Amniotic stem cell (primary cell): ENCODE results near the gene ENSA.
"Not testable (repeated sequence)": the region's sequence is repeated elsewhere in the genome, so short reads cannot be mapped to it uniquely, and the experiment has no call there.

Experiments
- DNase-seq: peaks from one replicate; lab custom pipeline; 2025; lab: John Stamatoyannopoulos, UW

The ENSA gene, protein sequence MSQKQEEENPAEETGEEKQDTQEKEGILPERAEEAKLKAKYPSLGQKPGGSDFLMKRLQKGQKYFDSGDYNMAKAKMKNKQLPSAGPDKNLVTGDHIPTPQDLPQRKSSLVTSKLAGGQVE

DNA sequence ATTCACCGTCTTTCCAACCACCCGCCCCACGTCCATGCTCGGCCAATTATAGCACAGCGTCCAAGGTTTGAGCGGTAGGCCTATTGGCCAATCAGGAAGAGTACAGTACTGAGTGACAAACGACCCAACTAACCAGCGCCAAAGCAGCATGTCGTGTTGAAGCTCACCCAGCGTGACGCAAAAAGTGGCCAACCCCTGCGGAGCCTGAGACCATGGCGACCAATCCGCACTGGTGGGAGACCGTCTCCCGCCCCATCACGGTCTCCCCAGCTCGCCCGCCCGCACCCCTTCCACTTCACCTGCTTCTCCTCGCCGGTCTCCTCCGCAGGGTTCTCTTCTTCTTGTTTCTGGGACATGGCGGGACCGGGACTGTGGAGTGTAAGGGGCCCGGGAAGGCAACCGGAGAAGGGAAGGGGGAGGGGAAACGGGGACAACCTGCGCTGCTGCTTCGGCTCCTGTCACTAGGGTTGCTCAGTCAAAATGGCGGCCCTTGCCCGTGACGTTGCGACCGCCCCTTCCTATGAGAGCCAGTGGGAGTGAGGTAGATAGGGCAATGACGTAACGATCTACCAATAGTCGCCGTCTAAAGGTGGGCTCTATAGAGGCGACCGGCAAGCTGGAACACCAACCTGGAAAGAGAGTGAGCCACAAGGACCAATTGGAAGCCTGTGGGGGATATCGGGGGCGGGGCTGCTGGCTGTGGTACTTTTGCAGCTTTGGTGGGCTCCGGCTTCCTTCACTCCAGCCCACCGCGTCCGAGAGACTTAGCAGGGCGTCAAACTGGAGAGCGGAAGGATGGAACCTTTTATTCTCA, at the start of gene ENSA:
Gene ENSA, minus strand, starts transcription at position 498 of the 814 bp plus-strand sequence. Its CDS starts 142 bp downstream, at position 356.
- DNase-seq = peak; percentile 97

DNA sequence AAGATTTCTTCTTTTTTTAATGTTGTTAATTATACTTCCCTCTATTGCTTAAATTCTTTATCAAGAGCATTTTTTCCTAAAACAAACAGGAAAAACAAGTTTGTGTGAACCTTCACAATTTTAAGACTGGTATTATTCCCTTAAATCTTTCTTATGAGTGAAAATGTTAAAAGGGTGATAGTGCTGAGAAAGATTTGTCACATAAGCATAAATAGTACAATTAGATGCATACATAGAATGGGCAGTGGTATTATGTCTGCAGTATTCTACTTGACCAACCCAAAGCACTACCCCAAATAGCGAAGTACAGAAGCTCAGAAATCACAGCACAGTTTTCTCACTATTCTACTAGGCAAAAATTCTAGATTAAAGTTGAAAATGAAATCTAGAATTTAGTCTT, 49.6 kb upstream of the ENSA start:
- no peak for DNase-seq

DNA sequence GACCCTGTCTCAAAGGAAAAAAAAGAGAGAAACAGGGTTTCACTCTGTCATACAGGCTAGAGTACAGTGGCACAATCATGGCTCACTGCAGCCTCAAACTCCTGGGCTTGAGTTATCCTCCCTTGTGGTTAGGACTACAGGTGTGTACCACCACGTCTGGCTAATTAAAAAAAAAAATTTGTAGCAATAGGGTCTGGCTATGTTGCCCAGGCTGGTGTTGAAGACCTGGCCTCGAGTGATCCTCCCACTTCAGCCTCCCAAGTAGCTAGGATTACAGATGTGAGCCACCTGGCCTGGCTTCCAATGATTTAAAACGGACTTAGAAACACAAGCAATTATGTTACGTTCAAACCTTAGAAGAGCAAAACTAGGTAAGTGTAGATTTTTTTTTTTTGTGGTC, 45.5 kb upstream of the ENSA start:
- DNase-seq = no peak

DNA sequence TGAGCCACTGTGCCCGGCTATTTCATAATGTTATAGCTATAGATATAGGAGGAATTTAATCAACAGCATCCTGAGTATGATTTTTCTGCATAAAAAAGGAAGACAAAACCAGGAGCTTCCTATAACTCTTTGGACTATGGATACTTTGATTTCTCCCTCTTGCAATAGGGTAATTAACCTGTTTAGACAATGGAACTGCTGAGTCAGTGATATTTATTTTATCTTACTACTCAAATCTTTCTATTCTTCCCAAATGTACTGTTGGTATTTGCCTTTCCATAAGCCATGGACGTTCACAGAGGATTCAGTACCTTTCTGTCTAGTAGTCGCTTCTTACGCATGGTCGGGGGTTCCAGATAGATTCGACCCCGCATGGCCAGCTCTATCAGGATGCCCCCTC, 33.9 kb upstream of the ENSA start:
- DNase-seq = no peak

DNA sequence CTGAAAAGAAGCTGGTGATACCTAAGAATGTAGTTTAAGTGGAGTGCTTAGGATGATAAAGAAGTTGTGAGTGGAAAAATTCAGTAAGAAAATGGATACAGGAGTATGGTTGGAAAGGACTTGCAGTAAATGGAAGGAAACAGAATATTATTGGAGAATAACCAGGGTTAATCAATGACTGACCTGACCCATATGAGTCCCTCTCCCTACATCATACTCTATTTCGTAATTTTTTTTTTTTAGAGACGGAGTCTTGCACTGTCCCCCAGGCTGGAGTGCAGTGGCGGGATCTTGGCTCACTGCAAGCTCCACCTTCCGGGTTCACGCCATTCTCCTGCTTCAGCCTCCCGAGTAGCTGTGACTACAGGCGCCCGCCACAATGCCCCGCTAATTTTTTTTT, 33.4 kb upstream of the ENSA start:
- DNase-seq = no peak

DNA sequence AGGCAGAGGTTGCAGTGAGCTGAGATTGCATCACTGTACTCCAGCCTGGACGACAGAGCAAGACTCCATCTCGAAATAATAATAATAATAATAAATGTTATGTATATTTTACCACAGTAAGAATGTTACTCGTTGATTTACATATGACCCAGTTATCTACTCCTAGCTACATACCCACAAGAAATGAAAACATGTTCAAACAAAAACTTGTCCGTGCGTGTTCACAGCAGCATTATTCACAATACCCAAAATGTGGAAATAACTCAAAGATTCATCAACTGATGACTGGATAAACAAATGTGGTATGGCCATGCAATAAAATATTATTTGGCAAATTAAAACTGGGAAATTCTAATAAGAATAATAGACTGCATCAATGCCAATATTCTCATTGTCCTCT, 31.7 kb upstream of the ENSA start:
- DNase-seq = no peak

DNA sequence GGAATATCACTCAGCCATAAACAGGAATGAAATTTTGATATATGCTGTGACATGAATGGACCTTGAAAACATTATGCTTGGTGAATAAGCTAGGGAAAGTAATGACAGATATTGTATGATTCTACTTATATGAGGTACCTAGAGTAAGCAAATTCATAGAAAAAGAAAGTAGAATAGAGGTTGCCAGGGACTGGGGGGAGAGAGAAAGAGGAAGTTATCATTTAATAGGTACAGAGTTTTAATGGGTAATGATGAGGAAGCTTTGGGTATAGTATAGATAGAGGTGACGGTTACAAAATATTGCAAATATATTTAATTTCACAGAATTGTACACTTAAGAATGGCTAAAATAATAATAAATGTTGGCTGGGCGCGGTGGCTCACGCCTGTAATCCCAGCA, 31.2 kb upstream of the ENSA start:
- no peak for DNase-seq

DNA sequence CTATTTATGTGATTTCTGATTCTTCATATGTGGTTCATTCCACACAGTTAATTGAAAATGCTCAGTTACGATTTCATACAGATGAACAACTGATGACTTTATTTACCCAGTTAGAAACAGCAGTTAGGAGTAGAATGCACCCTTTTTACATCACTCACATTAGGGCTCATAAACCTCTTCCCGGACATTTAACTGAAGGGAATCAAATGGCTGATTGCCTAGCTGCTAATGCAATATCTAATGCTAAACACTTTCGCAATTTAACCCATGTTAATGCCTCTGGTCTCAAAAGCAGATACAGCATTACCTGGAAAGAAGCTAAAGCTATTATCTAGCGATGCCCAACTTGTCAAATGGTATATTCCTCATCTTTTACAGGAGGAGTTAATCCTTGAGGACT, 27.7 kb upstream of the ENSA start:
- not testable (repeated sequence) for DNase-seq

DNA sequence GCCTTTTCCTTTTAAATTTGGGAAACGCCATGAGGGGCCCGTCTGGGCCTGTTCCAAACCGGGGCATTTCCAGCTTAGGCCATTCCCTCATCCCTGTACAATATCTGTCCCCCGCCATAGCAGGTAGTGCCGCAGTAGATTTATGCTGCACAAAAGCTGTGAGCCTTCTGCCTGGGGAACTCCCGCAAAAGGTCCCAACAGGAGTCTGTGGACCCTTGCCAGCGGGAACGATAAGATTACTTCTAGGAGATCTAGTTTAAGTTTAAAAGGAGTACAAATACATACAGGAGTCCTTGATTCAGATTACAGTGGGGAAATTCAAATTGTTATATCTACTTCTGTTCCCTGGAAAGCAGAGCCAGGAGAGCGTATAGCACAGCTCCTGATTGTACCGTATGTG, 25.2 kb upstream of the ENSA start:
- not testable (repeated sequence) for DNase-seq

DNA sequence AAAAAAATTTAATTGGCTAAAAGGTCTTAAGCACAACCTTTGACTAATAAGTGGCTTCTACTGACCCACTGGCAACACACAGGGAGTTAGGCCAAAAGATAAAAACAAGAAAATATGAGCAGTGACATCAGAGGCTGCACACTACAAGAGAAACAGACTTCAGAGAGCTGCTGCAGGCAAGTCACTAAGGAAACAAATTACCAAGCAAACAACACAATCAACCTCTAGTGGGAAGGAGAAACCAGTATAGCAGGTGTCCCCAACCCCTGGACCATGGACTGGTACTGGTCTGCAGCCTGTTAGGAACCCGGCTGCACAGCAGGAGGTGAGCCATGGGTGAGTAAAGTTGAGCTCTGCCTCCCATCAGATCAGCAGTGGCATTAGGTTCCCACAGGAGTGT, 20.8 kb upstream of the ENSA start:
- no peak for DNase-seq

DNA sequence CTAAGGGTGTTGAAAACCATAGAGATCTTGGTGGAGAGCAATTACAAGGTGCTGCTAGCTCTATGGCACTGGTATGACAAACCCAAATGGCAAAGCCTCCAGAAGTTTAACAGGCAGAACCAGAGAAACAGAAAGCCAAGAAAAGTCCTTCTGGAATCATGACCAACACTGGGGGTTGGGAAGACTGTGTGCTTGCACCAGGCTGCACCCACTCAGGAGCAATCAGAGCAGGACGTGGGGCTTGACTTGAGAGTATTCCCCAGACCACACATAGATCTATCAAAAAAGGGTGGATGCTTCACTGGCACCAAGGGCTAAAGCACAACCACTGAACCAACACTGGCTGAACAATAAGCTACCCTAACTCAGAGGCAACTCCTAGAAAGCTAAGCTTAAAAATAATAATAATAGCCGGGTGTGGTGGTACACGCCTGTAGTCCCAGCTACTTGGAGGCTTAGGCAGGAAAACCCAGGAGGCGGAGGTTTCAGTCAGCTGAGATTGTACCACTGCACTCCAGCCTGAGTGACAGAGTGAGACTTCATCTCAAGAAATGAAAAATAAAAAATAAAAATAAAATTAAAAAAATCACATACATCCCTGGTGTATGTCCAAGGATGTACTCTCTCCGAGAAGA, 20.1 kb upstream of the ENSA start:
- no peak for DNase-seq

DNA sequence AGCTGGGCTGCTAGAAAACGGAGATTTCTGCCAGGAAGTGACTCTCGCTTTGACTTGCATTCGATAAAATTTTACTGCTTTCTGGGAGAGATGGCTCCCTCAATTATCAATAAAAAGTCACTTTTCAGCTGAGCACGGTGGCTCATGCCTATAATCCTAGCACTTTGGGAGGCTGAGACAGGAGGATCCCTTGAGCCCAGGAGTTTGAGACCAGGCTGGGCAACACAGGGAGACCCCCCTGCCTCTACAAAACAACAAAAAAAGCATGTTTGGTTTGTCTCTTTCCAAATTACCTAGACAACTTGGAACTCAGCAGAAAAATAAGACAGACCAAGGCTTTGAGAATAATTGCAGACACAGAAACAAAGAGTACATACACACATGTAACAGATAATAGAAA, 12.9 kb upstream of the ENSA start:
- no peak for DNase-seq

DNA sequence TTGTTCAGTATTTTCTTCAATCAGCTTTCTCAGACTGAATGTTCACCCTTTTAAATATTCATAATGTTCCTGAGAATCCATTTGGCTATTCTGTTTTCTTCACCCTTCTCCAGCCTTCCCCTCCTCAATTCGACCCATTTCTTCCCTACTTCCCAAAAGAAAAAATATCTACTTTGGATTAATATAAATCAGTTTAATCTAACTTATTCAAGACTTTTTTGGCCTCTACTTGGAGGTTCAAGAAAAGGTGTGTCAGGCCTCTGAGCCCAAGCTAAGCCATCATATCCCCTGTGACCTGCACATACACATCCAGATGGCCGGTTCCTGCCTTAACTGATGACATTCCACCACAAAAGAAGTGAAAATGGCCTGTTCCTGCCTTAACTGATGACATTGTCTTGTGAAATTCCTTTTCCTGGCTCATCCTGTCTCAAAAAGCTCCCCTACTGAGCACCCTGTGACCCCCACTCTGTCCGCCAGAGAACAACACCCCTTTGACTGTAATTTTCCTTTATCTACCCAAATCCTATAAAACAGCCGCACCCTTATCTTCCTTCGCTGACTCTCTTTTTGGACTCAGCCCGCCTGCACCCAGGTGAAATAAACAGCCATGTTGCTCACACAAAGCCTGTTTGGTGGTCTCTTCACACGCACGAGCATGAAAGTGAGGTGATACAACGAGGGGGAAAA, 11.9 kb upstream of the ENSA start:
- not testable (repeated sequence) for DNase-seq

DNA sequence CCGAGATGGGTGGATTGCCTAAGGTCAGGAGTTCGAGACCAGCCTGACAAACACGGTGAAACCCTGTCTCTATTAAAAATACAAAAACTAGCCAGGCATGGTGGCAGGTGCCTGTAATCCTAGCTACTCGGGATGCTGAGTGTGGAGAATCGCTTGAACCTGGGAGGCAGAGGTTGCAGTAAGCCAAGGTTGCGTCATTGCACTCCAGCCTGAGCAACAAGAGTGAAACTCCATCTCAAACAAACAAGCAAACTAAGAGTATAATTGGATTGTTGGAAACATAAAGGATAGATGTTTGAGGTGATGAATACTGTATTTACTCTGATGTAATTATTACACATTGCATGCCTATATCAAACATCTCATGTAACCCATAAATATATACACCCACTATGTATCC, 9.0 kb upstream of the ENSA start:
- not testable (repeated sequence) for DNase-seq

DNA sequence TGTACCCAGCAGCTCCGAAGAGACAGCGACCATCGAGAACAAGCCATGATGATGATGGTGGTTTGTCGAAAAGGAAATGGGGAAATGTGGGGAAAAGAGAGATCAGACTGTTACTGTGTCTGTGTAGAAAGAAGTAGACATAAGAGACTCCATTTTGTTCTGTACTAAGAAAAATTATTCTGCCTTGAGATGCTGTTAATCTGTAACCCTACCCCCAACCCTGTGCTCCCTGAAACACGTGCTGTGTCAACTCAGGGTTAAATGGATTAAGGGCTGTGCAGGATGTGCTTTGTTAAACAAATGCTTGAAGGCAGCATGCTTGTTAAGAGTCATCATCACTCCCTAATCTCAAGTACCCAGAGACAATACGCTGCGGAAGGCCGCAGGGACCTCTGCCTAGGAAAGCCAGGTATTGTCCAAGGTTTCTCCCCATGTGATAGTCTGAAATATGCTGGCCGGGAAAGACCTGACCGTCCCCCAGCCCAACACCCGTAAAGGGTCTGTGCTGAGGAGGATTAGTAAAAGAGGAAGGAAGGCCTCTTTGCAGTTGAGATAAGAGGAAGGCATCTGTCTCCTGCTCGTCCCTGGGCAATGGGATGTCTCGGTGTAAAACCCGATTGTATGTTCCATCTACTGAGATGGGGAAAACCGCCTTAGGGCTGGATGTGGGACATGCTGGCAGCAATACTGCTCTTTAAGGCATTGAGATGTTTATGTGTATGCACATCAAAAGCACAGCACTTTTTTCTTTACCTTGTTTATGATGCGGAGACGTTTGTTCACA, 5.6 kb upstream of the ENSA start:
- DNase-seq = not testable (repeated sequence)

DNA sequence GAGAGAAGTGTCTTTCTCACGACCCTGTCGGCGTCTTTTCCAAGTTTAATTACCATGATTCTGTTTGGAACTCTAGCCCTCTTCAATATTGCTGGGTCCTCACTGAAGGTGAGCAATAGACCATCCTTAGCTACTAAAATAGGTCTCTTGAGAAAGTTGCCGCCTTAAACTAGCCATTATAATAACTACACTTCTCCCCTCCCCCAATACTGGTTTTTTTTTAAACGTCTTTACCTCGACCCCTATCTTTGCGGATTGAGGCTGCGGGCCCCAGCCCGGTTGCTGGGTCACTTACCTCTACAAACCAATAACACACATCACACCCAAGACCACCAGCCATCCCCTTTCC, 672 bp downstream of the ENSA start:
- DNase-seq = no peak

DNA sequence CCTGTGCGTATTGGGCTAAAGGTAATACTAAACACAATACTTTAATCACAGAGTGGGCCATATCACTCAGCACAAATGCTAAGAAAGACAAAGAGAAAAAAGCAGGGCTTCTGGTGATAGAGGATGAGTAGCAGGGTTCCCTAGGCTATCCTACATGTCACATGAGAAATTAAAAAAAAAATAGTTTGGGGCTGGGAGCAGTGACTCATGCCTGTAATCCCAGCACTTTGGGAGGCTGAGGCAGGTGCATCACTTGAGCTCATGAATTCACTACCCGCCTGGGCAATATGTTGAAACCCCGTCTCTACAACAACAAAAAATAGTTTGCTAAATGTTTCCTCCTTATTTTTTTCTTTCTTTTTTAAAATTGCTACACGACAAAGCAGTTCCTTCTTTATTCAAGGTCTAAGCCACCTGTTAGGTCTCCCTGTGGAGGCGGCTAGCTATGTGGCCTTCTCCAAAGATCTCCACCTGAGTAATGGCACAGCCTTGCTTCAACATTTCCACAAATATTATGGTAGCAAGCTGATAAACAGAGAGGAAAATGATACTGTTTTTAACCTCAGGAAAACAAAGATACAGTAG, 1.5 kb downstream of the ENSA start:
- DNase-seq = no peak

DNA sequence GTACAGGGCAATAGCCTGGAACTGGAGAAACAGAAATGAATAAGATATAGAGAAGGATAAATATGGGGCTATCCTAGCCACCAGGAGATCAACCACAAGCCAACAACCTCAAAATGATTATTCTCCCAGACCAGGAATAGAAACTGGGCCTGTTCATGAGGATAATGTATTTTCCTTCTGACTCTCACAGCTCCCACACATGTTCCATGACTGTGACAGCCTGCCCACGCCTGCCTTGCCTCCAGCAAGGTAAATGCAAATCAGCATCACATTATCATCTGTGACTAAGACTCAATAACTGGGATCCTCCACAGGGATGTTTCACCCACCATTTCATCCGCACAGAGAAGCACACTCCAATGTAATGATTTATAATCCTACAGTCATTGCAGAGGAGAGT, 3.3 kb downstream of the ENSA start:
- DNase-seq = no peak

DNA sequence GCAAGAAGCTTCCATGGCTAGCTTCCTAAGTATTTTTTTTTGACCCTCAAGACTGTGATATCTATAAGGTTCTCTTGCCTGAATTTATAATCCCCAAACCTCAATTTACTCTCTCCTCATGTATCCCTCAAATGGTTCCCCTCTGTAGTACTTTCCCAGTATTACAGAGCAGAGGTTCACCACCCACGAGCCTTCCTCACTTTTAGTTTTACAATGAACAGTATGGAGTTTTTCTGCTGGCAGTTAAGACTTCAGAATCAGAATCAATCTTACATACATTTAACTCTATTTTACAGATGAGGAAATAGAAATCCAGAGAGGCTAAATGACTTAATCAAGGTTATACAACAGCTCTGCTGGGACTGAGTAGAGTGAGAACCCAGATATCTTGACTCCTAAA, 4.9 kb downstream of the ENSA start:
- not testable (repeated sequence) for DNase-seq

DNA sequence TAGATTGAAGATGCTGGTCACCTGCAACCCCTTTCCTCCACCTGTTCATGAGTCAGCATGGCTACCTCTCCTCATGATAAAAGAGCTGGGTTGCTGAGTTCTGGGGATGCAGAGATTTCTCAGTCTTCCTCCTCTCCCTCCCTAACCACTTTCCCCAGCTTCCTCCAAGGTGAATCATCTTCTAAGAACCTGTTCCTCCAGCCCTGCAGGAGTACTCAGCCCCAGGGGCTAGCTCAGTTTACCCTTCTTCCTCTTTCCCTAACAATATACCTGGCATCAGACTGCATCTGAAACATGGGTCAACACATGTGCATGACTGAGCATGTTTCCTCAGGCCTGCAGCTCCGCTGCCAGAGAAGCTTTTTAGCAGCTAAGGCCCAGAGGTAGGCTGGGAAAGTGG, 5.3 kb downstream of the ENSA start:
- not testable (repeated sequence) for DNase-seq

DNA sequence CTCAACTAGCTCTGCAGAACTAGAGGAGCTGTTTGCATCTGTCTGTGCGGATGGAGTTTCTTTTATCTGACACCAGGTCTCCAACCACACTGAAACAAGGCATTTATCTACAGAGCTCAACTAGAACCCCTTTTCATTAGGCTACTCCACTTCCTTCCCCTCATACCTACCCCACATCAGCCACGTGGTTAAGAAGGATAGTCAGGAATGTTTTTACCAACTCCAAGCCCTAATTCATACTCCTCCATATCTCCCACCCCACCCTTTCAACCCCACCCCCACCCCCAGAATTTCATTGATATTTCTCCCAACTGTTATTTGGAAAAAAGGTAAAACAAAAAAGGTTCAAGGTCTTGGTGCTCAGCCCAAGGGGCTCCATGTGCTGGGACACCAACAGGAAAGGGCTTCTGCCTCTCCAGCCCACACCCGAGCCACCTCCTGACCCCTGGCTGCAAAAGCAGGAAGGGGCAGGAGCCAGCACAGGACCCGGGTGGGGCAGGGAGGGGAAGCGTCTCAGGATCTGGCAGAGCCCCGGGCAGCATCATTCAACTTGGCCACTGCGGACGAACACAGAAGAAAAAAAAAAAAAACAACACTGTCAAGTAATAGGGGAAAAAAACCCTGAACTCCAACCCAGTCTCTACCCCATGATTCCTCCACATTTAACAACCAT, 7.0 kb downstream of the ENSA start:
- no peak for DNase-seq
